ACC112 (cell line): Measurements from ENCODE around the gene ZNF525.
"Not testable (repeated sequence)": the region's sequence is repeated elsewhere in the genome, so short reads cannot be mapped to it uniquely, and the experiment has no call there.

ENCODE experiments used
- H2AFZ ChIP-seq: fragments of 200-600 bp; sonication (generic); one replicate; pipeline ENCODE4 v1.6.0; 2017; ENCODE audit warnings: antibody characterized with exemption, low read length; ENCODE audit not compliant: unreplicated experiment
- H3K27ac ChIP-seq: fragments of 200-600 bp; sonication (generic); 2 replicates; pipeline ENCODE4 v1.5.1; 2014; ENCODE audit warnings: low read depth, mild to moderate bottlenecking, antibody characterized with exemption, low read length, moderate library complexity
- H3K27me3 ChIP-seq: fragments of 200-600 bp; sonication (generic); 2 replicates; pipeline ENCODE4 v1.6.1; 2014; ENCODE audit warnings: mild to moderate bottlenecking, antibody characterized with exemption, low read length, moderate library complexity, mixed read lengths; ENCODE audit not compliant: insufficient read depth
- H3K36me3 ChIP-seq: fragments of 200-600 bp; sonication (generic); 2 replicates; pipeline ENCODE4 v1.6.1; 2016; ENCODE audit warnings: mild to moderate bottlenecking, antibody characterized with exemption, low read length, moderate library complexity, mixed read lengths; ENCODE audit not compliant: insufficient read depth
- H3K4me1 ChIP-seq: fragments of 200-600 bp; sonication (generic); one replicate; pipeline ENCODE4 v1.6.1; 2016; ENCODE audit warnings: low read length, mixed read lengths; ENCODE audit not compliant: insufficient read depth, unreplicated experiment, control insufficient read depth
- H3K4me3 ChIP-seq: fragments of 200-600 bp; sonication (generic); 2 replicates; pipeline ENCODE4 v1.5.1; 2014; ENCODE audit warnings: mild to moderate bottlenecking, low read depth, low read length
- H3K79me2 ChIP-seq: fragments of 200-600 bp; sonication (generic); one replicate; pipeline ENCODE4 v1.6.0; 2016; ENCODE audit warnings: low read length; ENCODE audit not compliant: control insufficient read depth, unreplicated experiment, insufficient read depth

The ZNF525 gene

DNA sequence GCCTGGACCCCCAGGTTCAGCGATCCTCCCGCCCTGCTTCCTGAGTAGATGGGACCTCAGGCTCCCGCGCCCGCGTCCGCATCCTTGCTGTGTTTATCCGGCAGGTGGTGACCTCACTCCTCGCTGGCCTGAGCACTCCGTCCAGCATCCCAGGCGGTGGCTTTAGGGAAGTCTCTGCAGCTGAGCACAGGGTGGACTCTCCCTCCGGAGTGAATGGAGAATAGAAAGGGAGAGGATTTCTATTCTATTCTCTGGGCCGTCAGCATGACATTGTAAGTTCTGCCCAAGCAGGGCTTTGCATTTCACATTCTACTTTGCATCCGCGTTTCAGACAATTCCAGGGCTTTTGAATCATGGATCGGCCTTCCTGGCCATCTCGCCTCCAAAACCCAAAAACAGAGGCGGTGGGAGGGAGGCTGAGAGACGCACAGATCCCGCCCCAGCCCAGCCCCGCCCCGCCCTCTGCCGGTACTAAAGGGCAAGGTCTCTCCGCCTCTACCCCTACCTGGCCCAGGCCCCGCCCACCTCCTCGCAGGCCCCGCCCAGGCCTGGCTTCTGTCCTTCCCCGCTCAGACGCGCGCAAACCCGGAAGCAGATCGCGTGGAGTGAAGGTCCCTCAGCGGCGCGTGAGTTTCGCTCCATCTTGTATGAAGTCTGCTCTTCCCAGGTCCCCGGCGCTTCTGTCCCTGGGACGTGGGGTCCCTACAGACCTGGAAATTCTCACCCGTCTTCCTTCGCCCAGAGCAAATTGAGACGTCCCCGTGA, at the start of gene ZNF525:
ZNF525 (plus strand) TSS at position 572 of the 765 bp plus-strand sequence. CDS start 6,577 bp downstream, outside the sequence.
- Histone ChIP-seq H3K36me3 (no peaks in the 10 kb centered on the region), H3K27ac (peak within 1 kb of the TSS; percentile 65; the same call in 1 of the 2 replicates), H3K4me1 (no peaks in the 10 kb centered on the region), H3K27me3 (no peaks in the 10 kb centered on the region), H2AFZ (peak within 1 kb of the TSS; percentile 95), H3K4me3 (peak within 1 kb of the TSS; percentile 97), H3K79me2 (no peaks in the 10 kb centered on the region)

DNA sequence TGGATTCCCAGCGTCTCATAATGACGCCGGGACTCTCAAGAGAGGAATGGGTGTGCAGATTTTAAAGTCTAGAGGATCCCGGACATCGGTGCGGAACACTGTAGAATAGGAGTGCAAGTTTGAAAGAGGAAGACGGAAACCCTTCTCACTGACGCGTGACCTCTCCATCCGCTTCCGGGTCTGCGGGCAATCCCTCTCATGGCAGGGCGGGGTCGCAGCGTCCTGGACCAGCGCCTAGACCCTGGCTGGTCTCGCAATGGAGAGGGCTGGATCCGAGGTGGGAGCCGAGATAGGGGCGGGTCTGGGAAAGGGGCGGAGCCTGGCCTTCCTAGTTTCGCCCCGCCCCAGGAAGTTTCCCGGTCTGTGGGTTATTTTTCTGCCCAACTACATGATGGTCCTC, 36.5 kb upstream of the ZNF525 start:
- no peaks in the 10 kb centered on the region for H3K27me3 ChIP-seq
- no peak overlapping the region for H3K4me3 ChIP-seq
- H3K4me1 ChIP-seq, result no peaks in the 10 kb centered on the region
- H3K27ac ChIP-seq, result no peak overlapping the region
- H3K79me2 ChIP-seq, result no peaks in the 10 kb centered on the region
- no peak overlapping the region for H2AFZ ChIP-seq
- no peaks in the 10 kb centered on the region for H3K36me3 ChIP-seq

DNA sequence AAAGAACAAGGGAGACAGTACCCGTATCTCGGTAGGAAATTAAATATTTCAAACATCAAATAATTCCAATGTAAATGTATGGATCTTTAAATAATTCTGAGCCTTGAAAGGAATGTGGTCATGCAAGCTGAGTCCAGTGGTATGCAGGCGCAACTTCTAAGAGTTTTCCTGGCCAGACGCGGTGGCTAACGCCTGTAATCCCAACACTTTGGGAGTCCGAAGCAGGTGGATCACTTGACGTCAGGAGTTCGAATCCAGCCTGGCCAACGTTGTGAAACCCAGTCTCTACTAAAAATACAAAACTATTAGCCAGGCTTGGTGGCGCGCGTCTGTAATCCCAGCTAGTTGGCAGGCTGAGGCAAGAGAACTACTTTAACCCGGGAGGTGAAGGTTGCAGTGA, 33.0 kb upstream of the ZNF525 start:
- Histone ChIP-seq H3K36me3 (no peaks in the 10 kb centered on the region), H2AFZ (no peak overlapping the region), H3K79me2 (peaks cover 4% of the 10 kb centered on the region), H3K27ac (no peak overlapping the region), H3K4me3 (peak overlapping the region; percentile 92), H3K27me3 (no peaks in the 10 kb centered on the region), H3K4me1 (no peaks in the 10 kb centered on the region)

DNA sequence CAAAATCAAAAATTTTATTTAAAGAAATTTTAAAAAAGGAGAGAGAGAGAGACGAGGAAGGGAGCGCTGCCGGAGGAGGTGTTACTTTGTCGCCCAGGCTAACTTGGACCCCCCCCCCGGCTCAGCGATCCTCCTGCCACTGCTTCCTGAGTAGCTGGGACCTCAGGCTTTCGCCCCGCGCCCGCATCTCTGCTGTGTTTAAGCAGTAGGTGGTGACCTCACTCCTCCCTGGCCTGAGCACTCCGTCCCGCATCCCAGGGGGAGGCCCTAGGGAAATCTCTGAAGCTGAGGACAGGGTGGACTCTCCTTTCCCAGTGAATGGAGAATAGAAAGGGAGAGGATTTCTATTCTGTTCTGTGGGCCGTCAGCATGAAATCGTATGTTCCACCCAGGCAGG, 32.4 kb upstream of the ZNF525 start:
- no peak overlapping the region for H3K27ac ChIP-seq
- no peaks in the 10 kb centered on the region for H3K4me1 ChIP-seq
- H3K79me2 ChIP-seq, result peaks cover 4% of the 10 kb centered on the region
- no peaks in the 10 kb centered on the region for H3K36me3 ChIP-seq
- peak overlapping the region; percentile 81 for H2AFZ ChIP-seq
- peak overlapping the region; percentile 92 for H3K4me3 ChIP-seq
- H3K27me3 ChIP-seq, result no peaks in the 10 kb centered on the region

DNA sequence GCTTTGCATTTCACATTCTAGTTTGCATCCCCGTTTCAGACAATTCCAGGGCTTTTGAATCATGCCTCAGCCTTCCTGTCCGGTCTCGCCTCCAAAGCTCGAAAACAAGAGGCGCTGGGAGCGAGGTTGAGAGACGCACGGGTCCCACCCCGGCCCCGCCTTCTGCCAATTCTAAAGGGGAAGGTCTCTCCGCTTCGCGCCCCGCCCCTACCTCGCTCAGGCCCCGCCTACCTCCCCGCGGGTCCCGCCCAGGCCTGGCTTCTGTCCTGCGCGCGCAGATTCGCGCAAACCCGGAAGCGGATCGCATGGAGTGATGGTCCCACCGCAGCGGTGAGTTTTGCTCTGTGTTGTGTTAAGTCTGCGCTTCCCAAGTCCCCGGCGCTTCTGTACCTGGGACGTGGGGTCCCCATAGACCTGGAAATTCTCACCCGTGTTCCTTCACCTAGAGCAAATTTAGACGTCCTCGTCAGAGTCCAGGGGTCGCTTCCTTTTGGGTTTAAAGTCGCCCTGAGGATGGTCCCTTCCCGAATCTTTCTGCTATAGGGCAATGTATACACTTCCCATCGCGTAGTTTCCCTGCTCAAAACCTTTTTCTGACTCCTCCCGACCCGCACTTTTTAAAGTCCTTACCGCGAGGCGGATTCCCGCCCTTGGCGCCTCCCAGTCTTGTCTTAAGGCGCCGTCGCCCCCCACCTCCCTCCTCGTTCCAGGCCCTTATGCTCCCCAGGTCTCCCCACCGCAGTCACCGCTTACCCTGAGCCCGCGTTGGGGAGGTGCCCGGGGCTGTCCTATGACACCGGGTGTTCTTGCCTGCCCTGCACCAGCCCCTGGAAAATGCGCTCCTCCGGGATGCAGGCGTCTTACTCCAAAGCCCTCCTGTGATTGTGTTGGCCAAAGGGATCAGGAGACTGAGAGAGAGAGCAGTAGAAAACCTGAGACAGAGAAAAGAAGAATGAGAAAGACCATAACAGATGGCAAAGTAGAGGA, 31.7 kb upstream of the ZNF525 start, which contains the start of gene ZNF845:
ZNF845 (plus strand) TSS at position 287 of the 987 bp plus-strand sequence. CDS start 7,559 bp downstream, outside the sequence.
- Histone ChIP-seq H3K27ac (peak within 1 kb of the TSS; percentile 36; the same call in 1 of the 2 replicates), H3K27me3 (no peaks in the 10 kb centered on the region), H3K36me3 (no peaks in the 10 kb centered on the region), H2AFZ (peak within 1 kb of the TSS; percentile 94), H3K79me2 (peaks cover 4% of the 10 kb centered on the region), H3K4me3 (peak within 1 kb of the TSS; percentile 92), H3K4me1 (no peaks in the 10 kb centered on the region)

DNA sequence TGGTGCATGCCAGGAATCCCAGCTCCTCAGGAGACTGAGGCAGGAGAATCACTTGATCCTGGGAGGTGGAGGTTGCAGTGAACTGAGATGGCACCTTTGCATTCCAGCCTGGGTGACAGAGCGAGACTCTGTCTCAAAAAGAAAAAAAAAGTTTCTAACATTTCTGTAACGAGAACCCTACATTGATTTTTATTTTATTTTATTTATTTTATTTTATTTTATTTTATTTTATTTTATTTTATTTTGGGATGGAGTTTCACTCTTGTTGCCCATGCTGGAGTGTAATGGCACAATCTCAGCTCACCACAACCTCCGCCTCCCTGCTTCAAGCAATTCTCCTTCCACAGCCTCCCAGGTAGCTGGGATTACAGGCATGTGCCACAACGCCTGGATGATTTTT, 21.1 kb upstream of the ZNF525 start:
- not testable (repeated sequence) for H3K27ac ChIP-seq, H3K4me3 ChIP-seq, H3K4me1 ChIP-seq, H3K27me3 ChIP-seq, H2AFZ ChIP-seq, H3K79me2 ChIP-seq
- H3K36me3 ChIP-seq, result peaks cover 27% of the 10 kb centered on the region; the same call in 1 of the 2 replicates

DNA sequence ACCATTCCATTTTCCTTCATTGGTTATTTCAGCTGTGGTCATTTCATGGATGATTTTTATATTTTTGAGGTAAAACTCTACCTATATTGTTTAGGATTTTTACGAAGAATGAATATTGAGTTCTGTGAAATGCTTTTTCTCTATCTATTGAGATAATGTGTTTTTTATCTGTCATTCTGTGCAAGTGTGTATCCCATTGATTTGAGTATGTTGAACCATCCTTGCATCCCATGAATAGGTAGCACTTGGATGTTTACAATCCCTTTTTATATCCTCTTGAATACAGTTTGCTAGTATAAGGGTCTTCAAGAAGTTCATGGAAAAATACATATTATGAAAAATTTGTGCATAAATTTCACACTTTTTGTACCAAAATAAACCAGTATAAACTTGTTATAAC, 9.8 kb upstream of the ZNF525 start:
- Histone ChIP-seq H3K79me2 (no peaks in the 10 kb centered on the region), H3K4me1 (no peaks in the 10 kb centered on the region), H3K27ac (no peak overlapping the region), H3K27me3 (no peaks in the 10 kb centered on the region), H3K4me3 (no peak overlapping the region), H3K36me3 (peaks cover 19% of the 10 kb centered on the region), H2AFZ (no peak overlapping the region)

DNA sequence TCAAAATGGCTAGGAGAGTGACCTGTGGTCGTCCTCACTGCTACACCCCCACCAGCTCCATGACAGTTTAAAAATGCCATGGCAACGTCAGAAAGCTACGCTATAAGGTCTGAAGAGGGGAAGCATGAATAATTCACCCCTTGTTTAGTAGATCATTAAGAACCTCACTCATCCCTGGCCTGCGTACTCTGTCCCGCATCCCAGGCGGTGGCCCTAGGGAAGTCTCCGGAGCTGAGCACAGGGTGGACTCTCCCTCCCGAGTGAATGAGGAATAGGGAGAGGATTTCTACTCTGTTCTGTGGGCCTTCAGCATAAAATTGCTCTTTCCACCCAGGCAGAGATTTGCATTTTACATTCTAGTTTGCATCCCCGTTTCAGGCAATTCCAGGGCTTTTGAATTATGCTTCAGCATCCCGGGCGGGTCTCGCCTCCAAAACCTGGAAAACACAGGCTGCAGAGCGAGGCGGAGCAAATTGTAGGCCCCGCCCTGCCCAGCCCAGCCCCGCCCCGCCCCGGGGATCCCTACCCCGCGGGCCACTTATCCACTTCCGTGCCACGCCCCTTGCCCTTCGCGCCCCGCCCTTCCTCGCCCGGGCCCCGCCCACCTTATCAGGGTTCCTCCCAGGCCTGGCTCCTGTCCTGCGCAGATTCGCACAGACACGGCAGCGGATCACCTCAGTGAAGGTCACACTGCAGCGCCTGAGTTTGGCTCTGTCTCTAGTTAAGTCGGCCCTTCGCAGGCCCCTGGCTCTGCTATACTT, 7.5 kb upstream of the ZNF525 start:
- Histone ChIP-seq H3K4me1 (no peaks in the 10 kb centered on the region), H3K79me2 (no peaks in the 10 kb centered on the region), H2AFZ (no peak overlapping the region), H3K27me3 (no peaks in the 10 kb centered on the region), H3K36me3 (peaks cover 4% of the 10 kb centered on the region; the same call in 1 of the 2 replicates), H3K4me3 (no peak overlapping the region), H3K27ac (no peak overlapping the region)

DNA sequence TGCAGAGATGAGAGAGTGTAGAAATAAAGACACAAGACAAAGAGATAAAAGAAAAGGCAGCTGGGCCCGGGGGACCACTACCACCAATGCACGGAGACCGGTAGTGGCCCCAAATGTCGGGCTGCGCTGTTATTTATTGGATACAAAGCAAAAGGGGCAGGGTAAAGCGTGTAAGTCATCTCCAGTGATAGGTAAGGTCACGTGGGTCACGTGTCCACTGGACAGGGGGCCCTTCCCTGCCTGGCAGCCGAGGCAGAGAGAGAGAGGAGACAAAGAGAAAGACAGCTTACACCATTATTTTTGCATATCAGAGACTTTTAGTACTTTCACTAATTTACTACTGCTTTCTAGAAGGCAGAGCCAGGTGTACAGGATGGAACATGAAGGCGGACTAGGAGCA, 5.4 kb upstream of the ZNF525 start:
- H3K4me3 ChIP-seq, H3K4me1 ChIP-seq, H3K79me2 ChIP-seq, H3K27me3 ChIP-seq, H3K36me3 ChIP-seq, H3K27ac ChIP-seq, H2AFZ ChIP-seq: not testable (repeated sequence)

DNA sequence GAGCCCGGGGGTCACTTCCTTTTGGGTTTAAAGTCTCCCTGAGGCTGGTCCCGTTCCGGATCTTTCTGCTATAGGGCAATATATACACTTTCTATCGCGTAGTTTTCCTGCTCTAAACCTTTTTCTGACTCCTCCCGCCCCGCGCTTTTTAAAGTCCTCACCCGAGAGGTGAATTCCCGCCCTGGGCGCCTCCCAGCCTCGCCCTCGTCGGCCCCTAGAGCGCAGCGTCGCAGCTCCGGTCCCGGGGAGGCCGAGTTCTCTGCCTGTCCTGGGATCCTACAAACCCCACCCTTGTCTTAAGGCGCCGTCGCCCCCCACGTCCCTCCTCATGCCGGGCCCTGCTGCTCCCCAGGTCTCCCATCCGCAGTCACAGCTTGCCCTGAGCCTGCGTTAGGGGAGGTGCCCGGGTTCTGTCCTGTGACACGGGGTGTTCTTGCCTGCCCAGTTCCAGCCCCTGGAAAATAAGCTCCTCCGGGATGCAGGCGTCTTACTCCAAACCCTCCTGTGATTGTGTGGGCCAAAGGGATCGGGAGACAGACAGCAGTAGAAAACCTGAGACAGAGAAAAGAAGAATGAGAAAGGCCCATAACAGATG, 491 bp downstream of the ZNF525 start:
- Histone ChIP-seq H3K79me2 (no peaks in the 10 kb centered on the region), H3K4me1 (no peaks in the 10 kb centered on the region), H3K27me3 (no peaks in the 10 kb centered on the region), H3K36me3 (no peaks in the 10 kb centered on the region), H2AFZ (peak overlapping the region; percentile 95), H3K27ac (peak overlapping the region; percentile 65; the same call in 1 of the 2 replicates), H3K4me3 (peak overlapping the region; percentile 97)
